Measurements from ENCODE around the gene ESYT2.

DNA sequence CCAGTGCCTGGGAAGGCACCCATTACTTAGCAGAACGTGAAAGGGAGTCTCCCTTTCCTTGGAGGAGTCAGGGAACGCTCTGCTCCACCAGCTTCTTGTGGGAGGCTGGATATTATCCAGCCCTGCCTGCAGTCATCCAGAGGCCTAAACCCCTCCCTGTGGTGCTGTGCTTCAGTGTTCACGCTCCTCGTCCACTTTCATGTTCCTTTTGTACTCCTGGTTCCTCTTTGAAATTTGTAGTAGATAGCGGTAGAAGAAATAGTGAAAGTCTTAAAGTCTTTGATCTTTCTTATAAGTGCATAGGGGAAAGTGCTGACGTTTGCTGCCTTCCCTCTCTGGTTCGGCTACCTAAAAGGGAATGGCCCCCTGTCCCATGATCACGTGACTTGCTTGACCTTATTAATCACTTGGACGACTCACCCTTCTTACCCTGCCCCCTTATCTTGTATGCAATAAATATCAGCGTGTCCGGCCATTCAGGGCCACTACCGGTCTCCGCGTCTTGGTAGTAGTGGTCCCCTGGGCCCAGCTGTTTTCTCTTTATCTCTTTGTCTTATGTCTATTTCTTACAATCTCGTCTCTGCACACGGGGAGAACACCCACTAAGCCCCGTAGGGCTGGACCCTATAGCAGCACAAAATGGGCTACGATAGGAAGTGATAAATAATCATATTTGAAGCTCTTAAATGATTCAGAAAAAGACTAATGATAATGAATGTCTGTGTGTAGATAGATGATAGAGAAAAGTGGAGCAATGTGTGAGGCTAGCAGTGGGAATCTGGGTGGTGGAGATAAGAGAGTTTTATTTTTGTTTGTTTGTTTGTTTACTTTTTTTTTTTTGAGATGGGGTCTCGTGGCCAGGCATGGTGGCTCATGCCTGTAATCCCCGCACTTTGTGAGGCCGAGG is 5.8 kb upstream of the ESYT2 start:
- TF ChIP-seq, protein P1, sequence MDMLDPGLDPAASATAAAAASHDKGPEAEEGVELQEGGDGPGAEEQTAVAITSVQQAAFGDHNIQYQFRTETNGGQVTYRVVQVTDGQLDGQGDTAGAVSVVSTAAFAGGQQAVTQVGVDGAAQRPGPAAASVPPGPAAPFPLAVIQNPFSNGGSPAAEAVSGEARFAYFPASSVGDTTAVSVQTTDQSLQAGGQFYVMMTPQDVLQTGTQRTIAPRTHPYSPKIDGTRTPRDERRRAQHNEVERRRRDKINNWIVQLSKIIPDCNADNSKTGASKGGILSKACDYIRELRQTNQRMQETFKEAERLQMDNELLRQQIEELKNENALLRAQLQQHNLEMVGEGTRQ (IDR thresholded peaks at IDR 0.05; ENCODE audit: low read depth, low read length), result no peak; the same call in 1 of the 2 replicates
- TF ChIP-seq, protein P2, sequence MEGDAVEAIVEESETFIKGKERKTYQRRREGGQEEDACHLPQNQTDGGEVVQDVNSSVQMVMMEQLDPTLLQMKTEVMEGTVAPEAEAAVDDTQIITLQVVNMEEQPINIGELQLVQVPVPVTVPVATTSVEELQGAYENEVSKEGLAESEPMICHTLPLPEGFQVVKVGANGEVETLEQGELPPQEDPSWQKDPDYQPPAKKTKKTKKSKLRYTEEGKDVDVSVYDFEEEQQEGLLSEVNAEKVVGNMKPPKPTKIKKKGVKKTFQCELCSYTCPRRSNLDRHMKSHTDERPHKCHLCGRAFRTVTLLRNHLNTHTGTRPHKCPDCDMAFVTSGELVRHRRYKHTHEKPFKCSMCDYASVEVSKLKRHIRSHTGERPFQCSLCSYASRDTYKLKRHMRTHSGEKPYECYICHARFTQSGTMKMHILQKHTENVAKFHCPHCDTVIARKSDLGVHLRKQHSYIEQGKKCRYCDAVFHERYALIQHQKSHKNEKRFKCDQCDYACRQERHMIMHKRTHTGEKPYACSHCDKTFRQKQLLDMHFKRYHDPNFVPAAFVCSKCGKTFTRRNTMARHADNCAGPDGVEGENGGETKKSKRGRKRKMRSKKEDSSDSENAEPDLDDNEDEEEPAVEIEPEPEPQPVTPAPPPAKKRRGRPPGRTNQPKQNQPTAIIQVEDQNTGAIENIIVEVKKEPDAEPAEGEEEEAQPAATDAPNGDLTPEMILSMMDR (conservative IDR thresholded peaks at IDR 0.05; ENCODE audit: low read depth, low read length), result no peak
- TF ChIP-seq MXI1 (IDR thresholded peaks at IDR 0.05; ENCODE audit: borderline replicate concordance, low read depth, low read length), result no peak
- TF ChIP-seq POLR2A (IDR thresholded peaks at IDR 0.05; ENCODE audit: low read depth, low read length), result no peak
- TF ChIP-seq BHLHE40 (IDR thresholded peaks at IDR 0.05; ENCODE audit: low read depth, low read length), result no peak
- no peak for TF ChIP-seq SMC3 (IDR thresholded peaks at IDR 0.05; ENCODE audit: low read depth, low read length)
- TF ChIP-seq MAFK (IDR thresholded peaks at IDR 0.05; ENCODE audit: low read depth, low read length), result no peak
- TF ChIP-seq RCOR1 (IDR thresholded peaks at IDR 0.05; ENCODE audit: insufficient replicate concordance, low read length), result no peak
- no peak for TF ChIP-seq FOS (IDR thresholded peaks at IDR 0.05; ENCODE audit: low read depth, low read length)
- no peak for TF ChIP-seq NFE2L2 (IDR thresholded peaks at IDR 0.05; ENCODE audit: low read depth, low read length)
- no peak for TF ChIP-seq RAD21 (IDR thresholded peaks at IDR 0.05; ENCODE audit: low read length)
- TF ChIP-seq MAZ (IDR thresholded peaks at IDR 0.05; ENCODE audit: borderline replicate concordance, low read depth, low read length), result no peak
- TF ChIP-seq RFX5 (IDR thresholded peaks at IDR 0.05; ENCODE audit: low read depth, low read length), result no peak
